ENCODE data around the gene ABCA4. TPM values are rescaled to one million over a fixed set of nuclear protein-coding genes. Genes with fewer than 3 reads are reported as not detected.
"Not testable (repeated sequence)": the region's sequence is repeated elsewhere in the genome, so short reads cannot be mapped to it uniquely, and the experiment has no call there.

The ABCA4 gene
- total and polyA plus RNA-seq, 4 experiments from 2014 or later: not detected

- Mint-ChIP-seq H3K36me3 (no peaks in the 10 kb centered on the region), H3K27ac (no peak overlapping the region), H3K4me3 (no peak overlapping the region), H3K27me3 (peaks cover 9 to 20% of the 10 kb centered on the region in 2 donors), H3K9me3 (no peaks in the 10 kb centered on the region), H3K4me1 (no peaks in the 10 kb centered on the region)
- no peak overlapping the region for H3K4me3 ChIP-seq (ENCODE audit: low read length in 2 of 2)
- H3K36me3 ChIP-seq (ENCODE audit: insufficient read depth, low read length): no peaks in the 10 kb centered on the region
- no peaks in the 10 kb centered on the region for H3K4me1 ChIP-seq (ENCODE audit: insufficient read depth, low read length)
- no peaks in the 10 kb centered on the region for H3K9me3 ChIP-seq (ENCODE audit: control insufficient read depth in 1 of 2, low read length in 2 of 2)
- no peak for DNase-seq
- CTCF ChIA-PET (ENCODE audit: partially characterized antibody): no interaction called here
- H3K27me3 ChIP-seq (ENCODE audit: insufficient read depth, low read length): no peaks in the 10 kb centered on the region
- POLR2A ChIA-PET (ENCODE audit: partially characterized antibody): no interaction called here
- intact Hi-C loops (cut with micrococcal nuclease): no loop called here
- no peak overlapping the region for H3K27ac ChIP-seq (ENCODE audit: low read depth, low read length)
These were observed 116.0 kb downstream of the ABCA4 start for GRCh38 chr1:94004924-94005323.

DNA sequence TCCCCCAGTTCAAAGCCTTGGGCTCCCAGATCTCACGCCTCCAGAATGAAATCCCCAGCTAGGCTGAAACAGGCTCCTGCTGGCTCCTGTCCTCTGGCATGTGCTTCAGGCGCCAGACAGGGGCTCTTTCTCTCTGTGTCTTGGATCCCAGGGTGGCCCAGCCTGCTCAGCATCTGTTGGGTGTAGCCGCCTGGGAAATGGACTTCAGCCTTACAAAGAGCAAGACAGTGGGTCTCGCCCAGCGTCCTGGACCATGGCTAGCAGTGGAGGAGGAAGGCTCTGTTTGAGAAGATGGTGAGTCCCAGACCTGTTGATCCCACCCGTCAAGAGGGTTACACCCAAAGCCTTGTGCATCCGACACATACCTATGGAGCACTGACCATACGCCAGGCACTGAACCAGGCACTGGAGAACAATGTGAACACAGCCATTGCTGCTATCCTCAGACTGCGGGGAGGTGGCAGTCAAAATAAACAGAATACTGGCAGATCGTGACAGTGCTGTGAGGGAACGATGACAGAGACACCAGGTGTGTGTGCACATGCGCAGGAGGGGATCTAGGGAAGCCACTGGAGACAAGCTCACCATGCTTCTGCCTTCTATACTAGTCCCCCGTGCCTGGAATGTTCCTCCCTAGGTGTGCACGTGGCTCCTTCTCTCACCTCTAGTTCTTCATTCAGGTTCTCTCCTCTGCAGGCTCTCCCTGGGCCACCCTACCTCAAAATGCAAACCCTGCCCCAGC lies 118.7 kb downstream of the ABCA4 start:
- intact Hi-C loops (cut with micrococcal nuclease): no loop called here
- Histone ChIP-seq H3K4me3 (ENCODE audit: low read length in 2 of 2) (no peak overlapping the region), H3K9me3 (ENCODE audit: control insufficient read depth in 1 of 2, low read length in 2 of 2) (no peaks in the 10 kb centered on the region), H3K36me3 (ENCODE audit: insufficient read depth, low read length) (no peaks in the 10 kb centered on the region), H3K27ac (ENCODE audit: low read depth, low read length) (no peak overlapping the region), H3K27me3 (ENCODE audit: insufficient read depth, low read length) (no peaks in the 10 kb centered on the region), H3K4me1 (ENCODE audit: insufficient read depth, low read length) (no peaks in the 10 kb centered on the region)
- DNase-seq: no peak
- H3K4me3 Mint-ChIP-seq: no peak overlapping the region
- H3K36me3 Mint-ChIP-seq: no peaks in the 10 kb centered on the region
- no peak overlapping the region for H3K27ac Mint-ChIP-seq
- H3K9me3 Mint-ChIP-seq: no peaks in the 10 kb centered on the region
- peaks cover 10 to 20% of the 10 kb centered on the region in 2 donors for H3K27me3 Mint-ChIP-seq
- no peaks in the 10 kb centered on the region for H3K4me1 Mint-ChIP-seq
- ChIA-PET CTCF (ENCODE audit: partially characterized antibody) (no interaction called here), POLR2A (ENCODE audit: partially characterized antibody) (no interaction called here)

GRCh38 chr1:94001397-94002045 lies 119.4 kb downstream of the ABCA4 start:
- ChIA-PET CTCF (ENCODE audit: partially characterized antibody) (no interaction called here), POLR2A (ENCODE audit: partially characterized antibody) (no interaction called here)
- H3K27me3 ChIP-seq (ENCODE audit: insufficient read depth, low read length): no peaks in the 10 kb centered on the region
- H3K9me3 ChIP-seq (ENCODE audit: control insufficient read depth in 1 of 2, low read length in 2 of 2): no peaks in the 10 kb centered on the region
- H3K36me3 ChIP-seq (ENCODE audit: insufficient read depth, low read length): no peaks in the 10 kb centered on the region
- no peak overlapping the region for H3K27ac Mint-ChIP-seq
- no peak overlapping the region for H3K27ac ChIP-seq (ENCODE audit: low read depth, low read length)
- no peak overlapping the region for H3K4me3 ChIP-seq (ENCODE audit: low read length in 2 of 2)
- H3K9me3 Mint-ChIP-seq: no peaks in the 10 kb centered on the region
- H3K36me3 Mint-ChIP-seq: no peaks in the 10 kb centered on the region
- H3K27me3 Mint-ChIP-seq: peaks cover 13 to 23% of the 10 kb centered on the region in 2 donors
- H3K4me1 ChIP-seq (ENCODE audit: insufficient read depth, low read length): no peaks in the 10 kb centered on the region
- no peaks in the 10 kb centered on the region for H3K4me1 Mint-ChIP-seq
- H3K4me3 Mint-ChIP-seq: no peak overlapping the region
- intact Hi-C loops (cut with micrococcal nuclease): no loop called here
- DNase-seq: no peak

GRCh38 chr1:94000510-94001282 lies 120.3 kb downstream of the ABCA4 start:
- H3K27ac ChIP-seq (ENCODE audit: low read depth, low read length): no peak overlapping the region
- ChIA-PET CTCF (ENCODE audit: partially characterized antibody) (interaction anchor here (1.1 kb wide), 1 partner anchor 11 kb away, joined by 4 read pairs; no protein-coding TSS in a partner anchor), POLR2A (ENCODE audit: partially characterized antibody) (interaction anchor here (0.6 kb wide), 1 partner anchor 417 kb away, joined by 3 read pairs; the partner anchor contains the start of gene ABCD3)
- H3K9me3 ChIP-seq (ENCODE audit: control insufficient read depth in 1 of 2, low read length in 2 of 2): no peaks in the 10 kb centered on the region
- H3K27ac Mint-ChIP-seq: no peak overlapping the region
- H3K36me3 Mint-ChIP-seq: no peaks in the 10 kb centered on the region
- H3K4me1 ChIP-seq (ENCODE audit: insufficient read depth, low read length): no peaks in the 10 kb centered on the region
- no peaks in the 10 kb centered on the region for H3K4me1 Mint-ChIP-seq
- H3K27me3 ChIP-seq (ENCODE audit: insufficient read depth, low read length): no peaks in the 10 kb centered on the region
- intact Hi-C loops (cut with micrococcal nuclease): no loop called here
- no peaks in the 10 kb centered on the region for H3K9me3 Mint-ChIP-seq
- H3K27me3 Mint-ChIP-seq: peaks cover 13 to 21% of the 10 kb centered on the region in 2 donors
- no peak overlapping the region for H3K4me3 ChIP-seq (ENCODE audit: low read length in 2 of 2)
- no peak for DNase-seq
- H3K4me3 Mint-ChIP-seq: no peak overlapping the region
- no peaks in the 10 kb centered on the region for H3K36me3 ChIP-seq (ENCODE audit: insufficient read depth, low read length)

- no peak overlapping the region for H3K4me3 ChIP-seq (ENCODE audit: low read length in 2 of 2)
- no peaks in the 10 kb centered on the region for H3K36me3 ChIP-seq (ENCODE audit: insufficient read depth, low read length)
- no peaks in the 10 kb centered on the region for H3K4me1 Mint-ChIP-seq
- no peaks in the 10 kb centered on the region for H3K9me3 Mint-ChIP-seq
- H3K27ac Mint-ChIP-seq: no peak overlapping the region
- no peaks in the 10 kb centered on the region for H3K9me3 ChIP-seq (ENCODE audit: control insufficient read depth in 1 of 2, low read length in 2 of 2)
- ChIA-PET CTCF (ENCODE audit: partially characterized antibody) (interaction anchor here (1.1 kb wide), 1 partner anchor 10 kb away, joined by 4 read pairs; no protein-coding TSS in a partner anchor), POLR2A (ENCODE audit: partially characterized antibody) (no interaction called here)
- no peaks in the 10 kb centered on the region for H3K36me3 Mint-ChIP-seq
- intact Hi-C loops (cut with micrococcal nuclease): no loop called here
- H3K4me3 Mint-ChIP-seq: no peak overlapping the region
- no peak for DNase-seq
- peaks cover 13 to 21% of the 10 kb centered on the region in 2 donors for H3K27me3 Mint-ChIP-seq
- H3K27ac ChIP-seq (ENCODE audit: low read depth, low read length): no peak overlapping the region
- H3K4me1 ChIP-seq (ENCODE audit: insufficient read depth, low read length): no peaks in the 10 kb centered on the region
- H3K27me3 ChIP-seq (ENCODE audit: insufficient read depth, low read length): no peaks in the 10 kb centered on the region
These were observed 121.0 kb downstream of the ABCA4 start for GRCh38 chr1:93999840-94000415.

- H3K4me3 Mint-ChIP-seq; H3K27ac Mint-ChIP-seq; H3K36me3 ChIP-seq (ENCODE audit: insufficient read depth, low read length); DNase-seq; H3K4me1 ChIP-seq (ENCODE audit: insufficient read depth, low read length); CTCF ChIA-PET (ENCODE audit: partially characterized antibody); H3K36me3 Mint-ChIP-seq; H3K4me3 ChIP-seq (ENCODE audit: low read length in 2 of 2); H3K27me3 ChIP-seq (ENCODE audit: insufficient read depth, low read length); H3K4me1 Mint-ChIP-seq; H3K27ac ChIP-seq (ENCODE audit: low read depth, low read length); H3K9me3 Mint-ChIP-seq; intact Hi-C loops (cut with micrococcal nuclease); POLR2A ChIA-PET (ENCODE audit: partially characterized antibody); H3K9me3 ChIP-seq (ENCODE audit: control insufficient read depth in 1 of 2, low read length in 2 of 2): not testable (repeated sequence)
- peaks cover 11 to 24% of the 10 kb centered on the region in 2 donors for H3K27me3 Mint-ChIP-seq
These were observed 122.4 kb downstream of the ABCA4 start for GRCh38 chr1:93998532-93998931.

DNA sequence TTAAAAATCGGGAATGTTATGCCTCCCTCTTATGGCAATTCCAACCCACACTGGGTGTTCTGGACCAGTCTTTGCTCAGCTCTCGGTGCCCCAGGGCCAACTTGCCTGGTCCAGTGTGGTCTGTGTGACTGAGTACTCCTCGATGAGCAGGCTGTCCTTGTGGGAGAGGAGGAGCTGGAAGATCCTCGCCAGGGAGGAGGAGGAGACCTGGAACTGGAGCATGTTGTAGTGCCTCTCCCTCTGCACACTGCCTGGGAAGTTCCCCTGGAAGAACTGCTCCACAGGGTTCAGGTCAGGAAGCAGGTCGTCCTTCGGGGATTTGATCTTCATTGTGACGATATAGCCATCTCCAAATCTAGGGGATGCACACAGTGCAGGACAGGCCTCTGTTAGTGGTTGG lies 123.2 kb downstream of the ABCA4 start:
- Histone ChIP-seq H3K27me3 (ENCODE audit: insufficient read depth, low read length) (no peaks in the 10 kb centered on the region), H3K4me1 (ENCODE audit: insufficient read depth, low read length) (no peaks in the 10 kb centered on the region), H3K36me3 (ENCODE audit: insufficient read depth, low read length) (no peaks in the 10 kb centered on the region), H3K9me3 (ENCODE audit: control insufficient read depth in 1 of 2, low read length in 2 of 2) (no peaks in the 10 kb centered on the region), H3K4me3 (ENCODE audit: low read length in 2 of 2) (no peak overlapping the region), H3K27ac (ENCODE audit: low read depth, low read length) (no peak overlapping the region)
- CTCF ChIA-PET (ENCODE audit: partially characterized antibody): no interaction called here
- Mint-ChIP-seq H3K27me3 (peaks cover 12 to 28% of the 10 kb centered on the region in 2 donors), H3K9me3 (no peaks in the 10 kb centered on the region), H3K27ac (no peak overlapping the region), H3K4me3 (no peak overlapping the region), H3K36me3 (no peaks in the 10 kb centered on the region), H3K4me1 (peaks cover 0 to 1% (median 0%) of the 10 kb centered on the region in 4 donors)
- intact Hi-C loops (cut with micrococcal nuclease): no loop called here
- DNase-seq: no peak
- POLR2A ChIA-PET (ENCODE audit: partially characterized antibody): no interaction called here
